ENCODE data around the gene L3MBTL4. TPM values are rescaled to one million over a fixed set of nuclear protein-coding genes. Genes with fewer than 3 reads are reported as not detected.

The L3MBTL4 gene
- total RNA-seq, 1 experiment from 2014 or later, result not detected

DNA sequence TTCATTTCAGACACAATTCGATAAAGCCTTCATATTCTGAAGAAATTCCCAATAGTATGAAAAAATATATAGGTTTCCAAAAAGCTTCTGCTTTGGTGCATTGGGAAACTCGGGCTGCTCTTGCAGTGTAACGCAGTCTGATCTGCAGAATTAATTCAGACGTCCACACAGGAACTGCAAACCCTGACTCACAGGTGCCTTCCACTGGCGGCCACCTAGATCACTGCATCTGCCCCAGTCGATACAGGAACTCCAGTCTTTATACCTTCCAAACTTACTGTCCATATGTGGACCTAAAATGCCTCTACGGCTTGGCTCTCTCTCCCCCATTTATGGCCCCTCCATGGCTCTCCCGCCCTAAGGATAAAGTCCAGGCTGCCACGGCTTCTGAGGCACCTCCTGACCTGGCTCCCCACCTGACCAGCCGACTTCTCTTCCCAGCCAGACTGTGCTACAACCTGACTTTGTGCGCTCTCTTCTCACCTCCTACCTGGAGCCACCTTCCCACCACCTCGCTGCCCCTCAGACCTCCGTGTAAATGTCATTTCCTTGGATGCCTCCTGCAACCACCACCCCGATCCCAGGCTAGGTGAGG is 39.7 kb downstream of the L3MBTL4 start (continued):
- no peak for TF ChIP-seq YY1 (IDR thresholded peaks at IDR 0.05; ENCODE audit: extremely low read depth, insufficient replicate concordance, low read depth, low read length)
- TF ChIP-seq, protein P1, sequence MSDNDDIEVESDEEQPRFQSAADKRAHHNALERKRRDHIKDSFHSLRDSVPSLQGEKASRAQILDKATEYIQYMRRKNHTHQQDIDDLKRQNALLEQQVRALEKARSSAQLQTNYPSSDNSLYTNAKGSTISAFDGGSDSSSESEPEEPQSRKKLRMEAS (IDR thresholded peaks at IDR 0.05), result no peak
- no peak for TF ChIP-seq POLR2AphosphoS5 (IDR thresholded peaks at IDR 0.05; ENCODE audit: low read depth, low read length)
- TF ChIP-seq CTCF (IDR thresholded peaks at IDR 0.05 in 2 of 3, conservative IDR thresholded peaks at IDR 0.05 in 1 of 3; ENCODE audit: borderline replicate concordance in 1 of 3, insufficient read depth in 1 of 3, low read depth in 2 of 3, low read length in 2 of 3), result no peak
- TF ChIP-seq CBX3 (IDR thresholded peaks at IDR 0.05; ENCODE audit: low read depth), result no peak
- TF ChIP-seq EZH2 (IDR thresholded peaks at IDR 0.05), result no peak
- TF ChIP-seq TCF7L2 (IDR thresholded peaks at IDR 0.05; ENCODE audit: borderline replicate concordance, extremely low read depth, insufficient read depth, insufficient read length), result no peak
- TF ChIP-seq EGR1 (IDR thresholded peaks at IDR 0.05; ENCODE audit: low read depth), result no peak

DNA sequence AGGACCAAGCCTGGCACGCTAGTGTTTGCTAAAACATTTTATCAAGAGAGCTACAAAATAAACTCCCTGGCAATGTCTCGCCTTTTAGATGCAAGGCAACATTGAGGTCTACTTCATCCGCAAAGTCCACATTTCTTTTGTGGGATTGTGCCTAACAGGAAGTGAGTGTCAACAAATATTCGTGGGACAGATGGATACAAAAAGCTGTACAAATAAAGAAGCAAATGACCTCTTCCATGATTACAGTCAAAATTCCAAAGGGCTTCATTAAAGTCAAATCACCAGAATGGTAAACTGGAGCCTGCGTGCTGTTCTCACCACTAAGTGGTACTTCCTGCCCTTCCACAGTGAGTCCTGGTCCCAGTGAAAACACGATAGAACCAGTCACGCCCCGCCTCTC is 40.4 kb downstream of the L3MBTL4 start:
- CTCF ChIA-PET, result no interaction called here
- H4K20me1 ChIP-seq (ENCODE audit: insufficient read depth), result no peaks in the 10 kb centered on the region
- no peak overlapping the region for H3K27ac ChIP-seq (ENCODE audit: low read depth, low read length)
- H3K4me2 ChIP-seq (ENCODE audit: low read length), result no peak overlapping the region
- no peak overlapping the region for H2AFZ ChIP-seq (ENCODE audit: low read depth, low read length, poor library complexity, severe bottlenecking)
- no peaks in the 10 kb centered on the region for H3K9me2 ChIP-seq (ENCODE audit: insufficient read depth)
- no peaks in the 10 kb centered on the region for H3K79me2 ChIP-seq (ENCODE audit: insufficient read depth, low read length)
- RAD21 ChIA-PET (ENCODE audit: low non-redundant PET in 1 of 2, low total read pairs in 2 of 2, uncharacterized antibody in 2 of 2, unreplicated experiment in 2 of 2), result no interaction called here
- H3K36me3 ChIP-seq (ENCODE audit: control insufficient read depth in 1 of 2, insufficient read depth in 2 of 2, low read length in 2 of 2), result no peaks in the 10 kb centered on the region
- ATAC-seq (no peak), DNase-seq (ENCODE audit: low read depth, low spot score) (no peak)
- H3K4me3 ChIP-seq (replicated peaks in 1 of 2; ENCODE audit: low read depth in 1 of 2, low read length in 2 of 2), result no peak overlapping the region
- BruUV-seq (replicated peaks), result no TSS peak
- no peaks in the 10 kb centered on the region for H3K27me3 ChIP-seq (ENCODE audit: insufficient read depth, low read length)
- no peaks in the 10 kb centered on the region for H3K4me1 ChIP-seq (ENCODE audit: control insufficient read depth in 1 of 2, insufficient read depth in 2 of 2, low read length in 2 of 2)
- H3K9ac ChIP-seq (ENCODE audit: low read length), result no peak overlapping the region
- TF ChIP-seq, protein P2, sequence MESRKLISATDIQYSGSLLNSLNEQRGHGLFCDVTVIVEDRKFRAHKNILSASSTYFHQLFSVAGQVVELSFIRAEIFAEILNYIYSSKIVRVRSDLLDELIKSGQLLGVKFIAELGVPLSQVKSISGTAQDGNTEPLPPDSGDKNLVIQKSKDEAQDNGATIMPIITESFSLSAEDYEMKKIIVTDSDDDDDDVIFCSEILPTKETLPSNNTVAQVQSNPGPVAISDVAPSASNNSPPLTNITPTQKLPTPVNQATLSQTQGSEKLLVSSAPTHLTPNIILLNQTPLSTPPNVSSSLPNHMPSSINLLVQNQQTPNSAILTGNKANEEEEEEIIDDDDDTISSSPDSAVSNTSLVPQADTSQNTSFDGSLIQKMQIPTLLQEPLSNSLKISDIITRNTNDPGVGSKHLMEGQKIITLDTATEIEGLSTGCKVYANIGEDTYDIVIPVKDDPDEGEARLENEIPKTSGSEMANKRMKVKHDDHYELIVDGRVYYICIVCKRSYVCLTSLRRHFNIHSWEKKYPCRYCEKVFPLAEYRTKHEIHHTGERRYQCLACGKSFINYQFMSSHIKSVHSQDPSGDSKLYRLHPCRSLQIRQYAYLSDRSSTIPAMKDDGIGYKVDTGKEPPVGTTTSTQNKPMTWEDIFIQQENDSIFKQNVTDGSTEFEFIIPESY (IDR thresholded peaks at IDR 0.05; ENCODE audit: extremely low read depth, insufficient replicate concordance, low read length), result no peak
- no peak for TF ChIP-seq EZH2 (IDR thresholded peaks at IDR 0.05)
- peaks cover 7 to 10% of the 10 kb centered on the region in 2 experiments; a peak in 2 of 4 replicates for H3K9me3 ChIP-seq (ENCODE audit: control insufficient read depth in 1 of 2, insufficient read depth in 1 of 2, low read depth in 1 of 2, low read length in 2 of 2)
- intact Hi-C loops (cut with micrococcal nuclease), result no loop called here
- POLR2A ChIA-PET, result no interaction called here
